Mesendoderm (in vitro differentiated cells): ENCODE results near the gene DUSP8.
"Not testable (repeated sequence)": the region's sequence is repeated elsewhere in the genome, so short reads cannot be mapped to it uniquely, and the experiment has no call there.

ENCODE experiments used
- DNase-seq: peaks from one replicate; pipeline ENCODE4 v3.0.0; 2013
- H2AK5ac ChIP-seq: 2 replicates; pipeline ENCODE4 v1.6.1; 2013; ENCODE audit warnings: low read length, inconsistent platforms
- H2BK120ac ChIP-seq: 2 replicates; pipeline ENCODE4 v1.6.1; 2013; ENCODE audit warnings: low read depth, mild to moderate bottlenecking, low read length, moderate library complexity, mixed read lengths
- H2BK15ac ChIP-seq: replicated peaks from 2 replicates; pipeline ENCODE4 v1.6.1; 2013; ENCODE audit warnings: low read depth, mild to moderate bottlenecking, moderate library complexity
- H2BK5ac ChIP-seq: 2 replicates; pipeline ENCODE4 v1.6.1; 2013; ENCODE audit warnings: low read length, inconsistent platforms
- H3K18ac ChIP-seq: 2 replicates; pipeline ENCODE4 v1.6.1; 2013; ENCODE audit warnings: mild to moderate bottlenecking, low read length, mixed read lengths
- H3K23ac ChIP-seq: one replicate; pipeline ENCODE4 v1.6.1; 2013; ENCODE audit warnings: low read length
- H3K27ac ChIP-seq: 2 replicates; pipeline ENCODE4 v1.5.1; 2013; ENCODE audit warnings: low read depth, mild to moderate bottlenecking, inconsistent platforms, low read length, moderate library complexity
- H3K27me3 ChIP-seq: 2 replicates; pipeline ENCODE4 v1.6.1; 2013; ENCODE audit warnings: low read length, control low read depth, mild to moderate bottlenecking, inconsistent platforms; ENCODE audit not compliant: insufficient read depth, poor library complexity
- H3K36me3 ChIP-seq: 2 replicates; pipeline ENCODE4 v1.6.1; 2013; ENCODE audit warnings: low read length, inconsistent platforms; ENCODE audit not compliant: control insufficient read depth, insufficient read depth
- H3K4ac ChIP-seq: one replicate; pipeline ENCODE4 v1.6.1; 2013; ENCODE audit warnings: low read depth, mild to moderate bottlenecking, low read length, moderate library complexity
- H3K4me1 ChIP-seq: 2 replicates; pipeline ENCODE4 v1.6.1; 2013; ENCODE audit warnings: low read depth, low read length, inconsistent platforms; ENCODE audit not compliant: control insufficient read depth
- H3K4me2 ChIP-seq: 2 replicates; pipeline ENCODE4 v1.6.1; 2013; ENCODE audit warnings: low read length
- H3K4me3 ChIP-seq: 2 replicates; pipeline ENCODE4 v1.5.1; 2013; ENCODE audit warnings: mild to moderate bottlenecking, low read length
- H3K56ac ChIP-seq: one replicate; pipeline ENCODE4 v1.6.1; 2013; ENCODE audit warnings: low read length
- H3K79me1 ChIP-seq: 2 replicates; pipeline ENCODE4 v1.6.1; 2013; ENCODE audit warnings: low read length, inconsistent platforms
- H3K79me2 ChIP-seq: 2 replicates; pipeline ENCODE4 v1.6.1; 2013; ENCODE audit warnings: mild to moderate bottlenecking, low read length; ENCODE audit not compliant: control insufficient read depth, insufficient read depth
- H3K9ac ChIP-seq: 2 replicates; pipeline ENCODE4 v1.6.1; 2013; ENCODE audit warnings: low read length, inconsistent platforms
- H4K5ac ChIP-seq: one replicate; pipeline ENCODE4 v1.6.1; 2013; ENCODE audit warnings: low read length
- H4K8ac ChIP-seq: one replicate; pipeline ENCODE4 v1.6.1; 2013; ENCODE audit warnings: low read depth, mild to moderate bottlenecking, control low read depth, low read length, moderate library complexity
- WGBS: extraction: QIAGEN DNeasy Blood & Tissue Kit; methylation state at CpG from one replicate; pipeline ENCODE4 v1.1.7; 2013; ENCODE audit warnings: low lambda C conversion rate, missing lambda C conversion rate; ENCODE audit not compliant: insufficient coverage; ENCODE audit errors: extremely low coverage; 5-methylcytosine and 5-hydroxymethylcytosine counted together

The DUSP8 gene

GRCh38 chr11:1600626-1601025 lies 28.6 kb upstream of the DUSP8 start:
- DNase-seq = no peak
- Histone ChIP-seq H3K79me1 (no peaks in the 10 kb centered on the region), H2BK5ac (no peak overlapping the region), H3K79me2 (no peaks in the 10 kb centered on the region), H3K18ac (no peak overlapping the region), H3K27ac (no peak overlapping the region), H3K4ac (no peak overlapping the region), H3K4me2 (no peak overlapping the region), H3K23ac (no peak overlapping the region), H4K5ac (no peak overlapping the region), H2AK5ac (no peak overlapping the region), H2BK120ac (no peak overlapping the region), H2BK15ac (no peak overlapping the region), H3K27me3 (no peaks in the 10 kb centered on the region), H3K56ac (no peak overlapping the region), H3K36me3 (no peaks in the 10 kb centered on the region), H3K4me1 (no peaks in the 10 kb centered on the region), H3K9ac (no peak overlapping the region), H3K4me3 (no peak overlapping the region), H4K8ac (no peak overlapping the region)
- WGBS = no CpG with 5 or more reads among the region's 5 CpGs

GRCh38 chr11:1598816-1599215 lies 26.7 kb upstream of the DUSP8 start:
- H4K5ac ChIP-seq = no peak overlapping the region
- no peak overlapping the region for H3K27ac ChIP-seq
- H4K8ac ChIP-seq = no peak overlapping the region
- H2AK5ac ChIP-seq = no peak overlapping the region
- H2BK5ac ChIP-seq = no peak overlapping the region
- no peak overlapping the region for H3K18ac ChIP-seq
- H3K4me1 ChIP-seq = no peaks in the 10 kb centered on the region
- no peaks in the 10 kb centered on the region for H3K27me3 ChIP-seq
- H2BK120ac ChIP-seq = no peak overlapping the region
- no peak overlapping the region for H2BK15ac ChIP-seq
- H3K23ac ChIP-seq = no peak overlapping the region
- H3K4ac ChIP-seq = no peak overlapping the region
- H3K4me2 ChIP-seq = no peak overlapping the region
- H3K9ac ChIP-seq = no peak overlapping the region
- H3K36me3 ChIP-seq = no peaks in the 10 kb centered on the region
- DNase-seq = no peak
- H3K56ac ChIP-seq = no peak overlapping the region
- H3K79me1 ChIP-seq = no peaks in the 10 kb centered on the region
- WGBS = no CpG with 5 or more reads among the region's 6 CpGs
- H3K4me3 ChIP-seq = no peak overlapping the region
- no peaks in the 10 kb centered on the region for H3K79me2 ChIP-seq

- not testable (repeated sequence) for H3K79me1 ChIP-seq, H2BK15ac ChIP-seq, H3K4ac ChIP-seq, DNase-seq, H3K56ac ChIP-seq, H4K5ac ChIP-seq, H2BK5ac ChIP-seq, H3K18ac ChIP-seq, H4K8ac ChIP-seq, H3K23ac ChIP-seq, H2BK120ac ChIP-seq, H3K9ac ChIP-seq, H3K36me3 ChIP-seq, H3K4me1 ChIP-seq, H3K4me2 ChIP-seq, H3K79me2 ChIP-seq, H3K4me3 ChIP-seq, H3K27ac ChIP-seq, H2AK5ac ChIP-seq, H3K27me3 ChIP-seq
- WGBS = no CpG with 5 or more reads among the region's 3 CpGs
Observed at GRCh38 chr11:1598406-1598805, 26.3 kb upstream of the DUSP8 start.

- Histone ChIP-seq H3K4ac (no peak within 1 kb of the TSS), H2BK15ac (no peak within 1 kb of the TSS), H3K23ac (no peak within 1 kb of the TSS), H3K9ac (no peak within 1 kb of the TSS), H3K79me1 (no peaks in the 10 kb centered on the region), H3K4me3 (no peak within 1 kb of the TSS), H2BK120ac (no peak within 1 kb of the TSS), H4K5ac (no peak within 1 kb of the TSS), H2BK5ac (no peak within 1 kb of the TSS), H4K8ac (no peak within 1 kb of the TSS), H3K4me2 (no peak within 1 kb of the TSS), H3K36me3 (no peaks in the 10 kb centered on the region), H3K4me1 (no peaks in the 10 kb centered on the region), H3K18ac (no peak within 1 kb of the TSS), H2AK5ac (no peak within 1 kb of the TSS), H3K79me2 (no peaks in the 10 kb centered on the region), H3K56ac (no peak within 1 kb of the TSS), H3K27ac (no peak within 1 kb of the TSS), H3K27me3 (no peaks in the 10 kb centered on the region)
- no CpG with 5 or more reads among the region's 4 CpGs for WGBS
- no peak for DNase-seq
Observed at GRCh38 chr11:1597994-1598380, 25.9 kb upstream of the DUSP8 start, which contains the start of gene KRTAP5-2. TSS of gene KRTAP5-2 (minus strand) at chr11:1598294. CDS start at chr11:1598250, 44 bp downstream.

GRCh38 chr11:1597331-1597993 lies 25.4 kb upstream of the DUSP8 start:
- no peak overlapping the region for H2AK5ac ChIP-seq
- DNase-seq = no peak
- H3K18ac ChIP-seq = no peak overlapping the region
- WGBS = no CpG with 5 or more reads among the region's 10 CpGs
- H3K4me2 ChIP-seq = no peak overlapping the region
- H2BK5ac ChIP-seq = no peak overlapping the region
- H3K79me1 ChIP-seq = no peaks in the 10 kb centered on the region
- no peak overlapping the region for H4K8ac ChIP-seq
- no peak overlapping the region for H3K27ac ChIP-seq
- H2BK120ac ChIP-seq = no peak overlapping the region
- H3K27me3 ChIP-seq = no peaks in the 10 kb centered on the region
- H4K5ac ChIP-seq = no peak overlapping the region
- no peaks in the 10 kb centered on the region for H3K79me2 ChIP-seq
- no peaks in the 10 kb centered on the region for H3K4me1 ChIP-seq
- no peak overlapping the region for H3K56ac ChIP-seq
- H3K36me3 ChIP-seq = no peaks in the 10 kb centered on the region
- no peak overlapping the region for H3K23ac ChIP-seq
- no peak overlapping the region for H3K4ac ChIP-seq
- H3K4me3 ChIP-seq = no peak overlapping the region
- H3K9ac ChIP-seq = no peak overlapping the region
- H2BK15ac ChIP-seq = no peak overlapping the region

GRCh38 chr11:1596576-1597121 lies 24.6 kb upstream of the DUSP8 start:
- H2BK15ac ChIP-seq, H3K18ac ChIP-seq, H4K5ac ChIP-seq, H3K4me1 ChIP-seq, H3K9ac ChIP-seq, H3K27me3 ChIP-seq, H2BK5ac ChIP-seq, H4K8ac ChIP-seq, H3K36me3 ChIP-seq, H3K27ac ChIP-seq, H3K79me1 ChIP-seq, H2AK5ac ChIP-seq, H3K23ac ChIP-seq, H3K4ac ChIP-seq, H3K4me2 ChIP-seq, H2BK120ac ChIP-seq, H3K79me2 ChIP-seq, DNase-seq, H3K4me3 ChIP-seq: not testable (repeated sequence)
- no CpG with 5 or more reads among the region's 19 CpGs for WGBS
- peak overlapping the region; percentile 10 for H3K56ac ChIP-seq
